Measurements from ENCODE around the gene NHSL2. TPM values are rescaled to one million over a fixed set of nuclear protein-coding genes. Genes with fewer than 3 reads are reported as not detected.
A peak's percentile ranks its signal among the peaks of the same experiment; 100 is the strongest.

NHSL2 gene
- total and polyA plus RNA-seq, 4 experiments from 2014 or later = 8.1 to 27.2 (median 10.6) TPM

DNA sequence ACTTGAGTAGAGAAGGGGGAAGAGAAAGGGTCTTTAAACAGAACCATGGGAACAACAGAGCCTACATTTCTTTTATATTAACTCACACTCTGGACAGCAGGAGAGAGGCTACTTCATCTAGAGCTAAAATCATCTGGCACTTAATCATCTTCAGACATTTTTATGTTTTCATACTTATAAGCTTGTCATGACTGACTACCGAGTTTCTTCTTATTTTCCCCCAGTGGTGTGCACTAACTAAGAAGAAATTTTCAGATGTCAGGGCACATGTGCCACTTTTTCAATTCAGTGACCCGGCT, 232.9 kb downstream of the NHSL2 start:
- peaks cover 19 to 52% (median 36%) of the 10 kb centered on the region in 4 donors for H3K4me1 Mint-ChIP-seq
- ChIA-PET POLR2A (ENCODE audit: partially characterized antibody) (interaction anchor here (1.1 to 1.8 kb wide), 2 partner anchors 12 to 25 kb away, joined by 5 to 7 read pairs; partner anchors contain the start of gene RTL5), CTCF (ENCODE audit: partially characterized antibody) (no interaction called here)
- H3K4me3 Mint-ChIP-seq = peak overlapping the region in 2 of 8 donors; percentile 17 to 27
- H3K9me3 Mint-ChIP-seq = no peaks in the 10 kb centered on the region
- peaks cover 0 to 20% of the 10 kb centered on the region in 2 donors for H3K36me3 Mint-ChIP-seq
- Histone ChIP-seq H3K27ac (ENCODE audit: low read depth, low read length) (no peak overlapping the region), H3K27me3 (ENCODE audit: insufficient read depth, low read length) (no peaks in the 10 kb centered on the region), H3K4me1 (ENCODE audit: insufficient read depth, low read length) (peaks cover 40% of the 10 kb centered on the region), H3K9me3 (ENCODE audit: control insufficient read depth in 1 of 2, low read length in 2 of 2) (no peaks in the 10 kb centered on the region), H3K36me3 (ENCODE audit: insufficient read depth, low read length) (no peaks in the 10 kb centered on the region), H3K4me3 (ENCODE audit: low read length in 2 of 2) (no peak overlapping the region)
- H3K27ac Mint-ChIP-seq = peak overlapping the region in 2 of 7 donors; percentile 19 to 67
- no peak for DNase-seq
- H3K27me3 Mint-ChIP-seq = no peaks in the 10 kb centered on the region
- intact Hi-C loops (cut with micrococcal nuclease) = no loop called here

DNA sequence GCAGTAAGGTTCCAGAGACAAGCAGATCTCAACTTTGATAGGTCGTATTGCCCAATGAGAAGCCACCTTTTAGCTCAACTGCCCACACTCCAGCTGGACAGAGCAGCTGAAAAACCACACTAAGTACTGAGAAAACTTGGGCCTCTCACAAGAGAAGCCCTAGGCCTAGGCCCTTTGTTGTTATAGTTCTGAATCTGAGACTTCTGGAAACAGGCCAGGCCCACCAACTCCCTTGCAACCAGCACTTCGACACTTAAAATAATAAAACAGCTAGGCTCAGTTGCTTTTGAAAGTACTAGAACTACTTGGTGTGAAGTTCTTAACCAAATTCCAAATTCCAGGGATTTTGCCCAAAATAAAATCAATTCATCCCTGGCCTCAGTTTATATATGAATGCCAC, 234.5 kb downstream of the NHSL2 start:
- H3K27ac Mint-ChIP-seq = peak overlapping the region in 3 of 7 donors; percentile 18 to 55 (median 54)
- POLR2A ChIA-PET (ENCODE audit: partially characterized antibody) = no interaction called here
- DNase-seq = no peak
- intact Hi-C loops (cut with micrococcal nuclease) = no loop called here
- H3K36me3 Mint-ChIP-seq = peaks cover 0 to 15% of the 10 kb centered on the region in 2 donors
- Histone ChIP-seq H3K4me1 (ENCODE audit: insufficient read depth, low read length) (peaks cover 40% of the 10 kb centered on the region), H3K27ac (ENCODE audit: low read depth, low read length) (no peak overlapping the region), H3K36me3 (ENCODE audit: insufficient read depth, low read length) (no peaks in the 10 kb centered on the region), H3K4me3 (ENCODE audit: low read length in 2 of 2) (no peak overlapping the region), H3K27me3 (ENCODE audit: insufficient read depth, low read length) (no peaks in the 10 kb centered on the region), H3K9me3 (ENCODE audit: control insufficient read depth in 1 of 2, low read length in 2 of 2) (no peaks in the 10 kb centered on the region)
- H3K4me1 Mint-ChIP-seq = peaks cover 19 to 46% (median 36%) of the 10 kb centered on the region in 4 donors
- CTCF ChIA-PET (ENCODE audit: partially characterized antibody) = interaction anchor here (1.0 to 2.0 kb wide), 2 partner anchors 18 to 53 kb away, joined by 3 to 9 read pairs; no protein-coding TSS in a partner anchor
- no peaks in the 10 kb centered on the region for H3K27me3 Mint-ChIP-seq
- no peaks in the 10 kb centered on the region for H3K9me3 Mint-ChIP-seq
- H3K4me3 Mint-ChIP-seq = peak overlapping the region in 1 of 8 donors; percentile 15

DNA sequence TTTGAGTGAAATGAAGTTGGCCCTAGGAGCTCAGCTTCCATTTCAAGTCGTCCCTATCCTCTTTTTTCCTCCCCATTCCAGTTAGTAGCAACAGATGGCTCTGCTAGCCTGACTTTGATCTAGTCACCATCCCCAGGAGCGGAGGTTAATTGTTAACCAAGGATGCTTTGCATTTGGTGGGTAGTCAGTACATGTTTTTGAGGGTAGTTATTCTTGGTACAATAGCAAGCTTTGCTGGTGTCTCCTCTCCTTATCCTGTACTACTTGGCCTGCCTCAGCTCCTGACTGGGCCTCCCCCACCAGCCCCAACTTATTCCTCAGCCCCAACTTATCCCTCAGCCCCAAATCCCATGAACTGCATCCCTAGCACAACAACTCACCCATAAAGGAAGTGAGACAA, 235.9 kb downstream of the NHSL2 start:
- Histone ChIP-seq H3K9me3 (ENCODE audit: control insufficient read depth in 1 of 2, low read length in 2 of 2) (no peaks in the 10 kb centered on the region), H3K36me3 (ENCODE audit: insufficient read depth, low read length) (no peaks in the 10 kb centered on the region), H3K27me3 (ENCODE audit: insufficient read depth, low read length) (no peaks in the 10 kb centered on the region), H3K4me1 (ENCODE audit: insufficient read depth, low read length) (peaks cover 26% of the 10 kb centered on the region), H3K4me3 (ENCODE audit: low read length in 2 of 2) (no peak overlapping the region), H3K27ac (ENCODE audit: low read depth, low read length) (no peak overlapping the region)
- no peak for DNase-seq
- intact Hi-C loops (cut with micrococcal nuclease) = no loop called here
- H3K4me3 Mint-ChIP-seq = no peak overlapping the region
- peaks cover 0 to 6% of the 10 kb centered on the region in 2 donors for H3K36me3 Mint-ChIP-seq
- H3K4me1 Mint-ChIP-seq = peaks cover 15 to 33% (median 26%) of the 10 kb centered on the region in 4 donors
- peak overlapping the region in 1 of 7 donors; percentile 72 for H3K27ac Mint-ChIP-seq
- H3K27me3 Mint-ChIP-seq = no peaks in the 10 kb centered on the region
- no peaks in the 10 kb centered on the region for H3K9me3 Mint-ChIP-seq
- ChIA-PET POLR2A (ENCODE audit: partially characterized antibody) (no interaction called here), CTCF (ENCODE audit: partially characterized antibody) (no interaction called here)

DNA sequence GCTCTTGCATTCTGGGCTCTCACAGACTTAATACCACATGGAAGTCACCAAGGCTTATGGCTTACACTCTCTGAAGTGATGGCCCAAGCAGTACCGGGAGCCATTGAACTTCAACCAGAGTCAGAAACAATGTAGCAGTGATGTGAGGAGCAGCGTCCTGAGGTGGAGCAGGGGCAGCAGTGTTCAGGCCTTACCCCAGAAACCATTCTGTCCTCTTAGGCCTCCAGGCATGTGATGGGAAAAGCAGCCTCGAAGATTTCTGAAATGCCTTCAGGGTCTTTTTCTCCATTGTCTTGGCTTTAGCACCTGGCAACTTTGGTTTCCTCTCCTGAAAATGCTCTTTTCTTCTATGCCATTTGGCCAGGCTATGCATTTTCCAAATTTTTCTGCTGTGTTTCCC, 248.1 kb downstream of the NHSL2 start:
- Mint-ChIP-seq H3K9me3 (peaks cover 0 to 9% (median 0%) of the 10 kb centered on the region in 8 donors), H3K27me3 (no peaks in the 10 kb centered on the region), H3K36me3 (no peaks in the 10 kb centered on the region), H3K4me1 (no peaks in the 10 kb centered on the region), H3K27ac (no peak overlapping the region), H3K4me3 (no peak overlapping the region)
- H3K9me3 ChIP-seq (ENCODE audit: control insufficient read depth in 1 of 2, low read length in 2 of 2) = no peaks in the 10 kb centered on the region
- POLR2A ChIA-PET (ENCODE audit: partially characterized antibody) = no interaction called here
- CTCF ChIA-PET (ENCODE audit: partially characterized antibody) = no interaction called here
- H3K4me3 ChIP-seq (ENCODE audit: low read length in 2 of 2) = no peak overlapping the region
- H3K27ac ChIP-seq (ENCODE audit: low read depth, low read length) = no peak overlapping the region
- no peaks in the 10 kb centered on the region for H3K27me3 ChIP-seq (ENCODE audit: insufficient read depth, low read length)
- no peaks in the 10 kb centered on the region for H3K4me1 ChIP-seq (ENCODE audit: insufficient read depth, low read length)
- intact Hi-C loops (cut with micrococcal nuclease) = no loop called here
- H3K36me3 ChIP-seq (ENCODE audit: insufficient read depth, low read length) = no peaks in the 10 kb centered on the region
- no peak for DNase-seq

DNA sequence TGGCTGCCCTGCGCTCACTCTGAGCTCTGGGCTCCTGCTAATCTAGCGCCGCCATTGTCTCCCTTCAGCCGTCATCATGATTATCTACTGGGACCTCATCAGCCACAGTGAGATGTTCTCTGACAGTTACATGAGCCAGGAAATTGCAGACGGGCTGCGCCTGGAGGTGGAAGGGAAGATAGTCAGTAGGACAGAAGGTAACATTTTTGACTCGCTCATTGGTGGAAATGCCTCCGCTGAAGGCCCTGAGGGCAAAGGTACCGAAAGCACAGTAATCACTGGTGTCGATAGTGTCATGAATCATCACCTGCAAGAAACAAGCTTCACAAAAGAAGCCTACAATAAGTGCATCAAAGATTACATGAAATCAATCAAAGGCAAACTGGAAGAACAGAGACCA, 249.1 kb downstream of the NHSL2 start:
- H3K9me3 ChIP-seq (ENCODE audit: control insufficient read depth in 1 of 2, low read length in 2 of 2) = no peaks in the 10 kb centered on the region
- Mint-ChIP-seq H3K9me3 (peaks cover 0 to 9% (median 0%) of the 10 kb centered on the region in 8 donors), H3K36me3 (no peaks in the 10 kb centered on the region), H3K4me3 (no peak overlapping the region), H3K27me3 (no peaks in the 10 kb centered on the region), H3K4me1 (no peaks in the 10 kb centered on the region), H3K27ac (no peak overlapping the region)
- POLR2A ChIA-PET (ENCODE audit: partially characterized antibody) = no interaction called here
- intact Hi-C loops (cut with micrococcal nuclease) = no loop called here
- H3K4me3 ChIP-seq (ENCODE audit: low read length in 2 of 2) = no peak overlapping the region
- no peaks in the 10 kb centered on the region for H3K36me3 ChIP-seq (ENCODE audit: insufficient read depth, low read length)
- no peak for DNase-seq
- H3K4me1 ChIP-seq (ENCODE audit: insufficient read depth, low read length) = no peaks in the 10 kb centered on the region
- H3K27me3 ChIP-seq (ENCODE audit: insufficient read depth, low read length) = no peaks in the 10 kb centered on the region
- H3K27ac ChIP-seq (ENCODE audit: low read depth, low read length) = no peak overlapping the region
- CTCF ChIA-PET (ENCODE audit: partially characterized antibody) = no interaction called here

DNA sequence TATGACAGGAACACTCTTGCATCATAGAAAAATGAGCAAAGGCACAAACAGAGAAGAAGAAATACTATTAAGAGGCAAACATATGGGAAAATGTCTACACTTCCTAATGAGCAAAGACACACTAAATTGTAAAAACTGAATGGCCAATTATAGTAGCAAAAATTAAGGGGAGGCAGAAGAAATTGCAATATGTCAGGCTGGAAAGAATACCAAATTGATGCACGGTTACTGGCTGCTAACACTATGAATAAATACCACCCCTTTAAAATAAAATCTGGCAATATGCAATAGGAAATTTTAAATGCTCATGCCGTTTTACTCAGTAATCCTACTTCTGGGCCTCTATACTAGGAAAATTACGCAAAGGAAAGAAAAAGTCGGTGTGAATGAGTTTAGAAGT, 254.9 kb downstream of the NHSL2 start:
- POLR2A ChIA-PET (ENCODE audit: partially characterized antibody) = interaction anchor here (0.9 kb wide), 1 partner anchor 15 kb away, joined by 3 read pairs; no protein-coding TSS in a partner anchor
- DNase-seq = no peak
- no peak overlapping the region for H3K4me3 Mint-ChIP-seq
- no peaks in the 10 kb centered on the region for H3K36me3 ChIP-seq (ENCODE audit: insufficient read depth, low read length)
- H3K27me3 Mint-ChIP-seq = no peaks in the 10 kb centered on the region
- no peak overlapping the region for H3K27ac ChIP-seq (ENCODE audit: low read depth, low read length)
- H3K27ac Mint-ChIP-seq = no peak overlapping the region
- intact Hi-C loops (cut with micrococcal nuclease) = loop anchor here (5.0 kb wide), 1 partner anchor 33 kb away; the partner anchor contains the start of gene RTL5
- CTCF ChIA-PET (ENCODE audit: partially characterized antibody) = no interaction called here
- H3K9me3 ChIP-seq (ENCODE audit: control insufficient read depth in 1 of 2, low read length in 2 of 2) = no peaks in the 10 kb centered on the region
- no peaks in the 10 kb centered on the region for H3K27me3 ChIP-seq (ENCODE audit: insufficient read depth, low read length)
- no peaks in the 10 kb centered on the region for H3K9me3 Mint-ChIP-seq
- no peaks in the 10 kb centered on the region for H3K36me3 Mint-ChIP-seq
- H3K4me1 Mint-ChIP-seq = peaks cover 0 to 11% (median 6%) of the 10 kb centered on the region in 4 donors
- peaks cover 4% of the 10 kb centered on the region for H3K4me1 ChIP-seq (ENCODE audit: insufficient read depth, low read length)
- no peak overlapping the region for H3K4me3 ChIP-seq (ENCODE audit: low read length in 2 of 2)

DNA sequence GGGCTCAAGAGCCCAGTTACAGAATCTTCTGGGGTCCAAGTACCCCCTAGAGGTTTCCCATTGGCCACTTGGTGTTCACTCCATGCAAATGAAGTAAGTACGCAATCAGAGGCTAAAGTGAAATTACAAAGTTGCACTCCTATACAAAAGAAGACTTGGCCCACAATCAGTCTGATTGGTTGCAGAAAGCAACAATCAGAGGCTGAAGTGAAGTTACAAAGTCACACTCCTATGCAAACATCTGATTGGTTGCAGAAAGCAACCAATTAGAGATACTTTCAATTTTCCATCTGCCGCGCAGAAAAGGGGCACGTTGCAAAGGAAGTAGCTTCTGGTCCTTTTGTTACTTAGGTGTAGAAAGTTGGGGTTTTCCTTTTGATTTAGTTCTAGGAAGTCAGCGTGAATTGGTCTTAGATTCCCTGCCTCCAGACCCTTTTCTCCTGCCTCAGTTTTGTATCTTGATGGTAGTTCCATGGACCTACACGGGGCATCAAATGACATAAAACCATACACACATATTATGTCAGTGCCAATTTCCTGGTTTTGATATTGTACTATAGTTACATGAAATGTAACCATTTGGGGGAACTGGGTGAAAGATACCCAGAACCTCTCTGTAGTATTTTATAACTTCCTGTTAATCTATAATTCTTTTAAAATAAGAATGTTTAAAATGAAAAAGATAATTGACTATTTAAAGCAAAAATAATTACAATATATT, 258.5 kb downstream of the NHSL2 start:
- Histone ChIP-seq H3K36me3 (ENCODE audit: insufficient read depth, low read length) (no peaks in the 10 kb centered on the region), H3K9me3 (ENCODE audit: control insufficient read depth in 1 of 2, low read length in 2 of 2) (no peaks in the 10 kb centered on the region), H3K4me1 (ENCODE audit: insufficient read depth, low read length) (peaks cover 4% of the 10 kb centered on the region), H3K4me3 (ENCODE audit: low read length in 2 of 2) (peak overlapping the region in 1 of 2 donors; percentile 25), H3K27ac (ENCODE audit: low read depth, low read length) (peak overlapping the region; percentile 56), H3K27me3 (ENCODE audit: insufficient read depth, low read length) (no peaks in the 10 kb centered on the region)
- no peaks in the 10 kb centered on the region for H3K36me3 Mint-ChIP-seq
- DNase-seq = peak; percentile 61 to 77 (median 70)
- no peaks in the 10 kb centered on the region for H3K27me3 Mint-ChIP-seq
- ChIA-PET CTCF (ENCODE audit: partially characterized antibody) (interaction anchor here (0.6 kb wide), 1 partner anchor 44 kb away, joined by 3 read pairs; no protein-coding TSS in a partner anchor), POLR2A (ENCODE audit: partially characterized antibody) (interaction anchor here (0.7 to 2.7 kb wide), 3 partner anchors 12 to 43 kb away, joined by 3 to 15 read pairs (median 5); partner anchors contain the start of gene PIN4)
- peak overlapping the region; percentile 75 to 99 (median 97) for H3K27ac Mint-ChIP-seq
- peak overlapping the region; percentile 74 to 88 (median 86) for H3K4me3 Mint-ChIP-seq
- no peaks in the 10 kb centered on the region for H3K9me3 Mint-ChIP-seq
- peaks cover 0 to 11% (median 6%) of the 10 kb centered on the region in 4 donors for H3K4me1 Mint-ChIP-seq
- intact Hi-C loops (cut with micrococcal nuclease) = loop anchor here (1.0 to 5.0 kb wide), 2 partner anchors 12 to 37 kb away; partner anchors contain the start of genes PIN4 and RTL5
